ENCODE data around the gene TPP2.

TPP2 gene

DNA sequence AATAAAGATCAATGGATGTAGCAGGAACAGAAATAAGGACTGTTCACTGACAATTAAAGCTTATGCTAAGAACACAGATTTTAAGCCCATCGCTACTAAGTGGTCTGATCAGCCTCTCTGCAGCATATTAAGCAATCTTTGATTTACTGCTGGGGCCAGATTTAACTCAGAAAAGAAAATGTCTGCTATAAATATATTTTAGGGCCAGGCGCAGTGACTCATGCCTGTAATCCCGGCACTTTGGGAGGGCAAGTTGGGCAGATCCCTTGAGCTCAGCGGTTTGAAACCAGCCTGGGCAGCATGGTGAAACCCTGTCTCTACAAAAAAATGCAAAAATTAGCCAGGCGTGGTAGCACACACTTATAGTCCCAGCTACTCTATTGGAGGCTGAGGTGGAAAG, 55.1 kb downstream of the TPP2 start:
- DNase-seq (ENCODE audit: extremely low read depth in 1 of 2, low read depth in 1 of 2): no peak

DNA sequence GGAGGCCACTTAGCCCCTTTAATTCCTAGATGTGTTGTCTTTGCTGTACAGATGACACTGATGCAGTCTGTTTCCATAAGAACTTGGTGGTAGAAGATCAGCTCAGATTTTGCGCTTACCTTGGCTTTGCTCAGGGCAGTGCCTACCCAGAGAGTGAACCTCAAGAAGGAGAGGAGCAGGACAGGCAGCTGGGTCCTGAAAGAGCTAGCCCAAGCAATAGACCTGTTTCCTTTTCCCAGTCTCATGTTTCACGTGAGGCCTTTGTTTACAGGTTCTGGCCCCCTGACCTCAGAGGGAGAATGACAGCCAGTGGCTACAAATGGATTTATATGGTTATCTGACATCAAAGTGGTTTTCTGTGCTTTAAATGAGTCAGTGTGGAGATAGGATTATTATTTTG, 58.0 kb downstream of the TPP2 start:
- DNase-seq (ENCODE audit: extremely low read depth in 1 of 2, low read depth in 1 of 2): no peak

DNA sequence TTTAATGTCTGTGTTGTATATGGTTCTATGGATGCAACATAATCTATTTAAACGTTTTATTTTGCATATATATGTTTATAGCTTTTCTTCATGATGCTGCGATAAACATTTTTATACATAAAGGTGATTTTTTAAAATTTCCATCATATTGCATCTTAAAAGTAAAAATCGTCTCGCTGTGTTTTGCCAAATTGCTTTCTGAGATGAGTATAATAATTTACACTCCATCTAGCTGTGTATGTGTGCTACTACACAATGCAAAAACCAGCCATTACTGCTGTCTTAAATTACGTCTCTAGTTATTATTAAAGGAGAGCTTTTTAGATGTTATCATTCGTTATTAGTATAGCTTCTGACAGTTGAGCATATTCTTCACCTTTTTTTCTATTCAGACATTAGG, 60.8 kb downstream of the TPP2 start:
- no peak for DNase-seq (ENCODE audit: extremely low read depth in 1 of 2, low read depth in 1 of 2)

DNA sequence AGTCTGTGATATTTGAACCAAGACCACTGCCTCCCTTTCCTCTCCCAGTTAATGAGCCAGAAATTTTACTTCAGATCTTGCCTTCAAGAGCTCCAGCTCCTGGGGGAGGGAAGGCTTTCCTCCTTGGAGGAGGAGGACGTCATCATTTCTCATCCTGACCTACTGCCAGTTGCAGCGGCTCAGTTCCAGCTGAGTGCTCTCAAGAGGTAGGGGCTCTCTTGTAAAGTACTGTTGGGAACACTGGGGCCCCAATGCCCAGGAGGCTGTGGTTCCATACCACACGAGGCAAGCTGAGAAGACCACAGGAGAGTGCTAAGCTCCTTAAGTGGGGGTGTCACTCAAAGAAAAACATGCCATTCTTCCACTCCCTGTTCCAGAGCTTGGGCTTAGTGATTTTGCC, 61.9 kb downstream of the TPP2 start:
- no peak for DNase-seq (ENCODE audit: extremely low read depth in 1 of 2, low read depth in 1 of 2)

DNA sequence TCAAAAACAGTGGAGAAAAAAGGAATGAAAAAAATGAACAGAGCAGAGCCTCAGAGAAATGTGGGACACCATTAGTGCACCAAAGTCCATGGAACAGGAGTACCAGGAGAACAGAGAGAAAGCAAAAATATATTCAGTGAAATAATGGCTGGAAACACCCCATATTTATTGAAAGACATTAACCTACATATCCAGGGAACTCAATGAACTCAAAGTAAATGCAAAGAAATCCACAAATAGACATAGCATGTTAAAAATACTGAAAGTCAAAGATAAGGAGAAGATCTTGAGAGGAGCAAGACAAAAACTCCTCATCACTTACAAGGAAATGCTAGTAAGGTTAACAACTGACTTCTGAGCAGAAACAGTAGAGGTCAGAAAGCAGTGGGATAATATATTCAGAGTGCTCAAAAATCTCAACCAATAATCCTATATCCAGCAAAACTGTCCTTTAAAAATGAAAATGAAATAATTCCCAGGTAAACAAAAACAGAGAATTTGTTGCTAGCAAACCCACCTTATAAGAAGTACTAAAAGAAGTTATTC, 62.5 kb downstream of the TPP2 start:
- no peak for DNase-seq (ENCODE audit: extremely low read depth in 1 of 2, low read depth in 1 of 2)

DNA sequence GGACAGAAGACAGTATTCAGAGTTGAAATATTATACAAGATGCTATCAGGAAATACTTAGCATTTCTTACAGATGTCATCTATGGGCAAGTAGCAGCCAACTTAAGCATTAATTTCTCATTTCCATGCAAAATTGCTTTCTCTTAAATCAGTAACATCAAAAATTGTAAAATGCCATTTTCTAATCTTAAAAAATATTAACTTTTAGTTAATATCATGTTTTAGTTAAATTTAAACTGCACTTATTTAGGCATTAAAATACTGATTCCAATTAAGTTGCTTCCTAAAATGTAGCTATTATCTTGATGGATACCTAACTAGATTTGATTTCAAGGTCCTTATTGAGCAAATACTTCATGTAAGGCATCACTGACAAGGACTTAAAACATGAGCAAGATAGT, 70.2 kb downstream of the TPP2 start:
- no peak for DNase-seq (ENCODE audit: extremely low read depth in 1 of 2, low read depth in 1 of 2)

DNA sequence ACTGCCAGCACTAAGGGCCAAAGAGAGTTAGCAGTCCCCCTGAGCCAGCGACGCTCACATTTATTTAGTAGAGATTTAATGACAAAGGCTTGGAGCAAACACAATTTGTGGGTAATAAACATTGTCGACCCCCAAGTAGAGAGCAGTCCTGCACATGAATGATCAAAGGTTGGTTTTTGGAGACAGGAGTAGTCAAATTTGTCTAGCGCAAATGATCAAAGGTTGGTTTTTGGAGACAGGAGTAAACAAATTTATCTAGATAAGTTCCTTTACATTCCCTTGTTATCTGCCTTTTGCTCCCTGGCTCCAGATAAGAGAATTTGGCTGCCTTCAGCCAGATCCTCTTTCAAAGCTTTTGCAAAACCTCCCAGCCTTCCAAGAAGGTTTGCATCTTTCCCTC, 71.1 kb downstream of the TPP2 start:
- no peak for DNase-seq (ENCODE audit: extremely low read depth in 1 of 2, low read depth in 1 of 2)

DNA sequence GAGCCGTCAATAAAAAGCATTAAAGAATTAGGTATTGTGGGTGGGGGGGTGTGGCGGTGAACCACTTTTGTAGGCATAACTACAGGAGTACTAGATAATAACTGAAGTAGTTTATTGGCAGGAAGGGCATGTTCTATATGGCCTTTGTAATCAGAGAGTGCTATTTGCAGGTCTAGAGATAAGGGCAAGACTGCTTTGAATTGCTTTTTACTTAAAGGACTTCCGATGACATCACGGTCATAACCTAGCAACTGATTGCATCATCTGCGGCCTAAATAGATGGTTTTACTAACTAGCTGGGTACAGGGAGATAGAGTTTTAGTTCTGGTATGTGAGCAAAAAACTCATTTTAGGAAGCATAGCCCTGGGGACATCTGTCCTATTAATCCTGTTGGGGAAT, 73.3 kb downstream of the TPP2 start:
- DNase-seq (ENCODE audit: extremely low read depth in 1 of 2, low read depth in 1 of 2): no peak

DNA sequence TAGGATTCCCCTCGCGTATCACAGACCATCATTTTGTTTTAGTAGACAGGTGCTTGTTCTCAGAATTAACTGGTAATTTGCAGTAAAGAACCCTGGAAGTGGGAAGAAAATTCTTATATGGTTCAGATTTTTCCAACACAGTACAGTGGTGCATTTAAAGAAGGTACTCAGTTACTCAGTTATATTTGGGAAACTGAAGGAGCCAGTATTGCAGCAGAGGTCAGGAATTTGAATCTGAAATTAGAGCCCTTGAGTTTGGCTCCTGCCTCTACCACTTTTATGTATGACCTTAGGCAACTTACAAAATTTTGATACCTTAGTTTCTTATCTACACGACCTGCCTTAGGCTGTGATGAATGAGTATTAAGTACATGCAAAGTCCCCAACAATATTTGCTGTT, 78.3 kb downstream of the TPP2 start:
- no peak for DNase-seq (ENCODE audit: extremely low read depth in 1 of 2, low read depth in 1 of 2)

DNA sequence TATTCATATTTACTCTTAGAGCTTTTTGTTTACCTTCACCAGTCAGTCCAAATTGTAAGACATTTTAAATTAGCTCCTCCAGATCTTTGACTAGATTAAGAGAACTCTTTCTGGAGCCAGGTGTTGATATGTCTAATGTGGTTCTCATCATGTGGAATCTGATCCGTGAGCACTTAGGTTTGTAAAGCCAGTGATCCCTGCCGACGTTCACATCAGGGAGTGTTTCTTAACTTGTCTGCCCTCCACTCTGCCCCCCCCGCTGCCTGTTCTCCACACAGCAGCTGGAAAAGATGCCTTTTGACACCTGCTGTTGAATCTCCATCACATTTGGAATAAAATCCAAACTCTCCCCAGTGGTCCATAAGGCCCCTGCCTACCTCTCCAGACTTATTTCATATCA, 80.3 kb downstream of the TPP2 start:
- DNase-seq (ENCODE audit: extremely low read depth in 1 of 2, low read depth in 1 of 2): no peak

DNA sequence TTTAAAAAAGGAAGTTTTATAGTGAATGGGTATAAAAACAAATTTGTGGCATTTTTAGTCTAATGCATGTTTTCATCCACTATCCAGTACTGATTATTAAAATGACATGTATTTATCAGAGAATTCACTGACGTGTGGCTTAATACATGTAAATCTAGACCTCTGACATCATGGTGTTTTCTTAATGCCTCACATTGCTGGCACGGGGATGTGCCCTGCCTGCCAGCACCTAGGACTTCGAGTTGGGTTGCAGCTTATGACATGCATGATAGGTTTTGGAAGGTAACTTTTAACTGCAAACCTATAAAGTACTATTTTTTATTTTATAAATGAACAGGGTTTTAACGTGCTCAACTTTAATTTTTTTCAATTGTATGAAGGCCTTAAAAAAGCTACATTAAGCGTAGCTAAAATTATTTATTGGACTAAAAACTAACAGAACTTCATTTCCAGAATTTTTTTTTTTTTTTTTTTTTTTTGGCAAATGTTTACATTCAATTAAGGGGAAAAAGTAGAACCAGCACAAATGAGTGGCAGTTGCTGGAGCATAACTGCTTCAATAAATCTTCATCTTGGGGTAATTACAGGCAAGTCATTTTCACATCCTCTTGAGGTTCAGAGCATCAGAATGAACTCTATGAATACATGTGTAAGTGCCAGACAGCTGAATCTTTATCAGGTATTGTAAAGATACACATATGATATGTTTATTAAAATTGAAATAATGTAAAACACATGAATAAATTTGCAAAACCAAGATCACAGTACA, 81.7 kb downstream of the TPP2 start:
- DNase-seq (ENCODE audit: extremely low read depth in 1 of 2, low read depth in 1 of 2): no peak

DNA sequence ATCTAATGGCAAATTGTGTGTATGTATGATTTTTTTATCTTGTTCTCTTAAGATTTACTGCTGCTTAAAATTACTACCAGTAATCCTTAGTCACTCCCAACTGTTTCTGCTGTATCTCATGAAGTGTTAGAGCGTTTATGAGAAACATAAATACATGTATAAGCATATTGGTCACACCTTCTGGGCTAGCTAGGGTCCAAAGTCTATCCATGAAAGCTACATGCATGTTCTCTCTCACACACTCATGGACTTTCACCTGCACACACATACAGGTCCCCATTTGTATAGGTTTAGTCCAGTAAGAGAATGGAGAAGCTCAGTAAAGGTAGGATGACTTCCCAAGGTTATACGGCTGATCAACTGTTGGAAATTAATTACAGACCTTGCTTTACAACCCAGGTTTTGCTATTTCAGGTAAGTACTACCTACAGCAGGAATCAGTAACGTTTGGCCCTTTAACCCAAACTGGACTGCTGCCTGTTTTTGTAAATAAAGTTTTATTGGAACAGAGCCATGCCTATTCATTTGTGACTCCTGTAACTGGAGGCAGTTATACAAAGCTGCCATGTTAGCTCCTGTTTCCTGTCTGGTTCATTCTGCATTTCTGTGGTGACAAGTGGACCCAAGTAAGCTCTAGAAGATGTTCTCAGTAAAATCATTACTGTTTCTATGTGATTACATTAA, 82.8 kb downstream of the TPP2 start:
- no peak for DNase-seq (ENCODE audit: extremely low read depth in 1 of 2, low read depth in 1 of 2)

DNA sequence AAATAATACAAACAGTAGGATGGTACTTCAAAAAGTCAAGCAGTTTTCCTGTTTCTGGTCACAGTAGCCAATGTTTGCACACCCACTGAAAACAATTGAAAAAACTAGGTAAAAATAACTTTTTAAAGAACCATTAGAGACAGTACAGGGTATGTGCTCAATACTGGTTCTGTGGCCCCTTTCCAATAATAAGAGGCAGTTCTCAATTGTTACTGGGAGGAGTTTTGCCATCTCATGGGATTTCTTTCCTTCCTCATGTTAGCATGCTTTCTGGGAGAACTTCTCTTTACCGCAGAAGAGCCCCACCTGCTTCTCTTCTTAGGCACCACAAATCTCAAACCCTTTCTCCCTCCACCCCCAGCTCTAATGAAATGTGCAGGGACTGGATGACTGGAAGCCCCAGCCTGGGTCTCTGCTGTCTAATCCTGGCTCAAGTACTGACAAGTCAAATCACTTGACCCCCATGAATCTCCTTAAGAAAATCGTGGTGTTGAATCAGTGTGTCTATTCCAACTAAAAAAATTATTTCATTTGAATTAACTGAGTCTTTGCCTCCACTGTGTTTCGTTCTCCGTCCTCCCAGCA, 83.4 kb downstream of the TPP2 start:
- no peak for DNase-seq (ENCODE audit: extremely low read depth in 1 of 2, low read depth in 1 of 2)

DNA sequence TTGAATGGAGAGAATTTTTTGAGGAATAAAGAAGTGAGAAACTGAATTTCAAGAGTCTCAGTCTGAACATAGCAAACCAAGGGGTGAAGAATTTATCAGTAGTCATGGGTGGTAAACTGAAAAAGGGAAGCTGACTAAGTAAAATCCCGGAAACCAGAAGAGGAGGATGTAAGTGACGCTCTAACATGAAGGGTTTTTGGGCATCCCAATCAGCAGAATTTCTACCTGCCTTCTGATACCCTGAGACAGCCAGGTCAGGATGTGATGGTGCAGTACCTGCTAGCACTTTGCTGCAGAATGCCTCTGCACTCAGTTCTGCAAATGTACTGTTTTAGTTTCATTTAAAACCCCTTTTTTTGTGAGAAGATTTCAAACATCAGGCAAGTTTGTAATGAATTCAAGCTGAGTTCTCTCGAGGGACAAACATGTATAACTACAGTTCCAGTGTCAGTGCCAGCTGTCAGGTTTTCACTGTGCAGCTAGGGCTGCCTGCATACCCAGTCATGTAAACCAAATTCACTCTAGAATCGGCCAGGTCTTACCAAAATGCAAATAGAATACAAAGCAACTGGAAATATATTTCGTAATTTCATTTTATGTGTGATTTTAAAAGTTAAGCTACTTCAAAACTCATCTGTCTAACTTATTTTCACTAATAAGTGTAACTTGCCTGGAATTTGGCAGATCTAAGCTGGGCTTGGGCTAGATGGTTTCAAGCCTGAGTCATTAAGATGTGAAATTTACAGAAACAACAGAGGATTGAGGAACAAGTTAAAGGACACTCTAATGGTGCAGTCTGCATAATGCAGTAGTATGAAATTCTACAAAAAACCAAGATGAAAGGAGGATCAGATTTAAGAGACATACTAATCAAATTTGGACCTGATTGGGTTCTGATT, 84.3 kb downstream of the TPP2 start:
- no peak for DNase-seq (ENCODE audit: extremely low read depth in 1 of 2, low read depth in 1 of 2)

DNA sequence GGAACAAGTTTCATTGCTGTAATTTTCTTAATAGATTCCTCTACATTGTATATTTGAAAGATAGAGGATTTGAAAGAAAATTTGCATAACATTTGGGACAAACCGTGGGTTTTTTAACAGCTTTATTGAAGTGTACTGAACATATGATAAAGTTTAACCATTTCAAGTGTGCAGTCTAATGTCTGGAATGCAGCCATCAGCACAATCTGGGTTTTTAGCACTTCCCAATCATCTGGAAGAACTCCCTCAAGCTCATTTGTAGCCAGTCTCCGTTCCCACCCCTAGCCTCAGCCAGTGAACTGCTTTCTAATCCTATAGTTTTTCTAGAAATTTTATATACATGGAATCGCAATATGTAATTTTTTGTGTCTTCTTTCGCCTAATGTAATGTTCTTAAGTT, 85.4 kb downstream of the TPP2 start:
- no peak for DNase-seq (ENCODE audit: extremely low read depth in 1 of 2, low read depth in 1 of 2)

DNA sequence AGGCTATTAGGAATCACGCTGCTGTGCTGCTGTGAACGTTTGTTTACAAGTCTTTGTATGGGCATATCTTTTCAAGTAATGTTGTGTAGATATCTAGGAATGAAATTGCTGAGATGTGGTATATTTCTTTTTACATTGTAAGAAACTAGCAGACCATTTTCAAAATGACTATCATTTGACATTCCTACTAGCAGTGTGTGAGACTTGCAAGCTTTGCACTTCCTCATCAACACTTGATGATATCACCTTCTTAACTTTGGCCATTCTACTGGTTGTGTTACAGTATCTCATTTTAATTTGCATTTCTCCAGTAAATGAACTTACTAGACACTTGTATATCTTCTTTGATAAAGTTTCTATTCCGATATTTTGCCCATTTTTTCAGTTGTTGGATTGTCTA, 85.9 kb downstream of the TPP2 start:
- no peak for DNase-seq (ENCODE audit: extremely low read depth in 1 of 2, low read depth in 1 of 2)

DNA sequence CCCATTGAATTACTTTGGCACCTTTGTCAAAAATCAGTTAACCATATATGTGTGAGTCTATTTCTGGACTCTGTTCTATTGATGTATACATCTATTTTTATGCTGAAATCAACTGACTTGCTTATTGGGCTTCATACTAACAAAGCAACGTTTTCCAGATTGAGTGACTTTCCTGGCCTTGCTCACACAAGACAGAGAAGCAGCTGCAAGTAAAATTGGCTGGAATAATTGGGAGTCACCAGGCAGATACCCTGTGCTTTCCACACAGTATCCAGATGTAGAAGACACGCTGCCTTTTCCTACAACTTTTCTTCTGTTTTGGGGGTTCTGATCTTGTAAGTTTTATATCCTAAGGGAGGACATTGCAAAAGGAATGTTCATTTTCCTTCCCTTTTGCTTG, 86.9 kb downstream of the TPP2 start:
- no peak for DNase-seq (ENCODE audit: extremely low read depth in 1 of 2, low read depth in 1 of 2)

DNA sequence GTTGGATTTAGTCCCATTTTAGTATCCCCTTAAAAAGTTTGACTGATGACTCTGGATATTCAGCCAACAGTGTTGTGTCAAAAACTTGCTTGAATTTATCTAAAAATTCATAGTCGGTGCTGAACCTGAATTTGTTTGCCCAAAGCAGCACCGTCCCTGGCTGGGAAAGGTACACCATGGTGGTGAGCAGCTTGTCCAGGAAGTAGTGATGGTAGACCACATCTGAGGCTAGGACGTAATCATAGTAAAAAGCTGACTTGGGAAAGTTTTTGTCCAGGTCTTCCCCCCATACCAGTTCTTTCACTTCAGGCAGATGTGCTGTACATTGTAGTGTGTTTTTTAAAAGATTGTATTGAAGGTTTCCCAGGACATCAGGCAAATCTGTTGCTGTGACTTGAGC, 89.2 kb downstream of the TPP2 start:
- no peak for DNase-seq (ENCODE audit: extremely low read depth in 1 of 2, low read depth in 1 of 2)

DNA sequence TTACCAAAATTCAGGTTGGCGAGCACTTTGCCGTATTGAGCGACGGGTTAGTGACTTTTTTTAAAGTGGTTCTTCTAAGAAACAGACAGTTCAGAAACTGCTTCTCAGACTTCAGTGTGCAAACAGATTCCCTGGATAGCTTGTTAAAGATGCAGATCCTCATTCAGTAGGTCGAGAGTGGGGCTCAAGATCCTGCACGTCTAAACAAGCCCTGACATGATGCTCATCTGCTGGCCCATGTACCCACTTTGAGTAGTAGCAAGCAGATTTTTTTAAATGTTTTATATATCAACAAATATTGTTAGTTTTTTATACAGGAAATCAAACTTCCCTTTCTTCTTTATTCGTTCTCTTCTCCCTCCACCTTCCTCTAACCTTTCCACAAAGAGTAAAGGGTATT, 90.7 kb downstream of the TPP2 start:
- DNase-seq (ENCODE audit: extremely low read depth in 1 of 2, low read depth in 1 of 2): no peak

DNA sequence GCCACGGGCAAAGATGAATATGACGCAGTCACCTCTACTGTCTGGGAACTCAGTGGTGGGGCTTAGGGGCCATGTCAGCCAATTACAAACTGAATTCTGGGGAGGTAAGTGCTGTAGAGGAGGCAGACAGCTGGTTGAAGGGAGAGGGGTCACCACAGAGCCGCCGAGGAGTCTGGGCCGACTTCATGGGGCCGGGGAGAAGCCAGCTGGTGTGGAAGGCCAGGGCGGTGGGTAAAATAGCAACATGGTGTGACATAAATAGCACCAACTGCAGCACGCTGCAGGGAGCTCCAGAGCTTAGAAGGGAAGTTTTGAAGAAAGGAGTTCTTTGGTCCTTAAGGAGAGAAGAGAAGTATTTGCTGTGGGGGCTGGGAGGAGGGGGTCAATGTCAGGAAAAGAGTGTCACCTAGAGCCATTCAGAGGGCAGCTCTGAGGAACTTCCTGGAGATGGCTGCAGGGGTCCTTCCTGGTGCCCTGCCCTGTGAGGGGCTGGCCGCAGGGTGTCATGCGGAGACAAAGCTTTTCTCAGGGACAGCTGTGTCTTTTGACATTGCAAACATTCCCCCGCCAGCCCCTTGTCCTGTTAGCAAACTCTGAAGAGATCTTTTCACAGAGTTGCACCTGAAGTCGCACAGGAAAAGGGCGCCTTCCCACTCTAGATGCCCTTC, 91.7 kb downstream of the TPP2 start:
- DNase-seq (ENCODE audit: extremely low read depth in 1 of 2, low read depth in 1 of 2): no peak

DNA sequence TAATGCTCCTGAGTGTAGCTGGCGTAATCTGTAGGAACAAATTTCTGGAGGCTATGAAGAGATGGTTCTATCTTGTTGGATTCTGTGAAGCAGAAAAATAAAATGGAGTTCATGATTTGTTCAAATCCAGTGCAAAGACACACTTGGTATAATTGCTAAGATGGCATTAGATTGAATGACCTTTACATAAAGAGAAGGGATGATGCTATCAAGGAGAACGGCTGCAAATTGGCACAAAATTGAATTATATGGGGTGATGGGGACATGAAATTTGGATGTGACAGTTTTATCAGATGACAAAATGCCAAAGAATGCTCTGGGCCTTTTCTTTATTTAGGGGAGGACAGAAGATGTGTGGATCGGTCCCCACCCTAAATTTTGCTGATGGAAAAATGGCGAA, 94.1 kb downstream of the TPP2 start:
- no peak for DNase-seq (ENCODE audit: extremely low read depth in 1 of 2, low read depth in 1 of 2)

Data from activated CD8-positive, alpha-beta memory T cell treated with anti-CD3 and anti-CD28 coated beads for 1 hour (primary cell).